GM19239 (cell line): ENCODE data around the gene GRIP1.
"Not testable (repeated sequence)": the region's sequence is repeated elsewhere in the genome, so short reads cannot be mapped to it uniquely, and the experiment has no call there.

Experiments
- DNase-seq: peaks from one replicate; pipeline ENCODE4 v3.0.0; 2011; ENCODE audit warnings: low spot score; ENCODE audit not compliant: insufficient read length
- FAIRE-seq: peaks from 2 replicates; lab custom pipeline; 2011; peaks lifted over from hg19 to GRCh38; lab: Jason Lieb, UNC

The GRIP1 gene

GRCh38 chr12:66303316-66303804 is 375.5 kb downstream of the GRIP1 start:
- FAIRE-seq, result peak; percentile 96
- DNase-seq, result not testable (repeated sequence)

- DNase-seq (no peak), FAIRE-seq (no peak)
These were observed 376.1 kb downstream of the GRIP1 start for GRCh38 chr12:66302827-66303169.

- DNase-seq (peak; percentile 51), FAIRE-seq (peak; percentile 99)
These were observed 376.7 kb downstream of the GRIP1 start, which contains the start of gene HELB for GRCh38 chr12:66301944-66302826. HELB (plus strand) TSS chr12:66302493; CDS start chr12:66302604, 111 bp downstream.

- DNase-seq (no peak), FAIRE-seq (no peak)
These were observed 381.0 kb downstream of the GRIP1 start for GRCh38 chr12:66297923-66298322.
